Uterine smooth muscle cell (primary cell): Measurements from ENCODE around the gene CCDC9B. TPM values are rescaled to one million over a fixed set of nuclear protein-coding genes. Genes with fewer than 3 reads are reported as not detected.

Experiments used
- total RNA-seq: library from RNA; depleted of rRNA; stranded (reverse); fragments of >200 nt; gene quantifications from 2 replicates; pipeline ENCODE4 v1.2.3, GENCODE V29; 2014

Gene CCDC9B
- total RNA-seq: 32.9 and 46.2 TPM in 2 replicates

DNA sequence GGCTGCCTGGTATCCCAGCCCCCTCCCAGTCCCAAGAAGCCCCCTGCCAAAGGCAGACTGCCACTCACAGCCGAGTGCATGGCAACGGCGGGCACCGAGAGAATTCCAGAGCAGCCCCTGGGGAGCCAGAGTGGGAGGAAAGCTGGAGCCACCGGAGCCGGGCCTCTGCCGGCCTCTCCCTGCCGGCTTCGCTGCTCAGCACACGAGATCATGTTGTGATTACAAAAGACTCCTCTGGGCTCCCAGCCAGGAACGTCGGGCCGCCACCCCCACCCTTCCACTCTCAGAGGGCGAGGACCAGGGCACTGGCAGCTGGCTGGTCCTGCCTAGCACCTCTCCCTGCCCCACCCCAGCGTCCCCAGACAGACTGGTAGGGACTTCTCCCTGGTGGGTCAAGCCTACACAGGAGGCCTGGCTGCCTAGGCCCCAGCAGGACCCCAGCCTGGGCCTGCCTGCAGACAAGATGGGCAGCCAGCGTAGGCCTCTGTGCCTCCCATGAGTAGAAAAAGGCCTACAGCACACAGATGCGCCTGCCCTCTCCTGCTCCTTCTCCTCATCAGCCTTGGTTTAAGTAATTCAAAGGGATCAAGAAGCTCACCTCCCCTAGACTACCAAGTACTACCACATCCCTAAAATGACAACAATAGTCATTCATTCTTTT is at the start of gene CCDC9B:
TSS of gene CCDC9B (minus strand) at position 200 of the 661 bp plus-strand sequence. CDS start at position 80, 120 bp downstream.

DNA sequence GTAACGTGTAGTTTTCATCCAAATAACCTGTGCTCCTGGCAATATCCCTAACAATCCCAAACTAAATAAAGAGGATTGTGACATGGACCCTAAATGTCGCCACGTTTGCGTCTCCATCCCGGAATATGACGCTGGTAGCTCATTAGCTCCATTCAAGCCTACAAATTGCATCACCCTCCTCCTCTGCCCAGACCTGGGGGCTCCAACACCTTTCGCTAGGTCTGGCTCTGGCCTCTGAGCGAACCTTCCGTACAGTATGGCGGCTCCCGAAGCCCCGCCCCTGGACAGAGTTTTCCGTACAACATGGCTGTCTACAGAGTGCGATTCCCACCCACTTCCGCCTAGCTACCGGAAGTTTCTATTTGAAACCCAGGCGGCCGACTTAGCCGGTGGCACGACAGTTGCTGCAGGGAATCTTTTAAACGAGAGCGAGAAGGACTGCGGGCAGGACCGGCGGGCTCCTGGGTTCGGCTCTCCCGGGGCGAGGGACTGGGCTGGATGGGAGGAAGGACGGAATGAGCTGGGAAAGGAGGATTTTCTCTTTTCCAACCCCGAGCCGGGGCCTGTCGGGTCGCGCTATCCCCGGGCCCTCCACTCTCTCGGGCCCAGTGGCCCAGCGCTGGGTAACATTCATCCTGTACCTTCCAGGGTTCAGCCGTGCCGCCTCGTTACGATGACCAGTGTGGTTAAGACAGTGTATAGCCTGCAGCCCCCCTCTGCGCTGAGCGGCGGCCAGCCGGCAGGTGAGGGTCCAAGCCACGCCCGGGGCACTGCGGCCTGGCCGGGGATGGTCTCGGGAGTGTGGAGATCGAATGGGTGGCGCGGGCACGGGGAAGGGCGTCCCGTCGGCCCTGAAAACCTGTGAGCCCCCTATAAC is 42.1 kb upstream of the CCDC9B start, which contains the start of gene KNSTRN:
TSS of gene KNSTRN (plus strand) at position 142 of the 877 bp plus-strand sequence. CDS start at position 257, 115 bp downstream.

DNA sequence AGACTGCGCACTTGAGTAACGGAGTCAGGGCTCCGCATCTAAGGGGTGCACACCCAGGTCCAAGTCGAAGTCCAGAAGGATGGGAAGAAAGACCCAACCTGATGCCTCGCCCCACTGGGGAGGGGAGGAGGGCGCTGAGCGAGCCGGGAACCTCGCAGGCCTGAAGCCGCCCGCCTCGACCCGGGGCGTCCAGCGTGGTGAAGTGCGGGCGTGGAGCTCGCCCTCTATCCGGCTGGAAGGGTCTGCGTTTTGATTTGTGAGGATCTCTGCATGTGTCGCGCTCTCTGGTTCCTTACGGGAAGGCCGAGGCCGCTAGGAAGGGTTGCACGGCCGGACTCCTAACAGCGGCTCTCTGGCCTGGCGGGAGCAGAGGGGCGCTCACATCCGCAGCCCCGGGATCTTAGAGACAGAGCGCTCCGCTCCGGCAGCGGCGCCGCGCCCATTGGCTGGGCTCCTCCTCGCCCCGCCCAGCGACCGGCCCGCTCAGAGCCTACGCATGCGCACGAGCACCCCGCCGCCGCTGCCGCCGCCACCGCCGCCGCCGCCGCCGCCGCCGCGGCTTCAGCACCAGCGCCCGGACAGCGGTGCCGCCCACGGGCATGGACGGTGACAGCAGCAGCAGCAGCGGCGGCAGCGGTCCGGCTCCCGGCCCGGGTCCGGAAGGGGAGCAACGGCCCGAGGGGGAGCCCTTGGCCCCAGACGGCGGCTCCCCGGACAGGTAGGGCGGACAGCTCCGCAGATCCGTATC is 17.2 kb upstream of the CCDC9B start, which contains the start of gene DISP2:
TSS of gene DISP2 (plus strand) at position 497 of the 748 bp plus-strand sequence. CDS start at position 600, 103 bp downstream.

DNA sequence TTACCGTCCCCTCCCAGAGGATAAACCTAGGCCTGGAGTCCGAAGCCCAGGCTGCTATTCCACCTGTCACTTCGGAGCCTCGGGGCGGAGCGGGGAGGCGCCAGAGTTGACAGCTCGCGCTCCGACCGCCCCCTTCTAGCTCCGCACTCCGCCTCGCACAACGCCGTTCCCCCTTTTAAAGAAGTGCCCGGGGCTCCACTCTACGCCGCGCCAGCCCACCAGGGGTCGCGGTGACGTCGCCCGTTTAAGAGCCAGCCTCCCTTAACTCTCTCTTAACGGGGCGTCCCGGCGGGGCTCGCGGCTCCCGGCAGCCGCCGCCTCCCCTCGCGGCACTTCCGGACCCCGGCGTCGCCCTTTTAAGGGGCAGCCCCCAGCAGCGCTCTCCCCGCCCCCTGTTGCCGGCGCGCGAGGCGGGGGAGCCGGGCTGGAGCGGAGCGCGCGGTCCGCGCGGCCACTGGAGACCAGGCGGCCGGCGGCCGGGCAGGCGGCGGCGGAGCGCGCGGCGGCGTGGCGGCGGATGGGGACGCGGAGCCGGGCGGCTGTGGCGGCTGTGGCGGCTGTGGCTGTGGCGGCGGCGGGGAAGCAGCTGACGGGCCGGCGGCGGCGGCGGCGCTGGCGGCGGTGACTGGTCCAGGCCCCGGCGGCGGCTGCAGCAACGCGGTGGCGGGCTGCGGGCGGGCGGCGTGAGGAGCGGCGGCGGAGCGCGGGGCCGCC is 17.3 kb downstream of the CCDC9B start, which contains the start of gene INAFM2:
TSS of gene INAFM2 (plus strand) at position 454 of the 714 bp plus-strand sequence. CDS start 364 bp downstream, outside the sequence.

DNA sequence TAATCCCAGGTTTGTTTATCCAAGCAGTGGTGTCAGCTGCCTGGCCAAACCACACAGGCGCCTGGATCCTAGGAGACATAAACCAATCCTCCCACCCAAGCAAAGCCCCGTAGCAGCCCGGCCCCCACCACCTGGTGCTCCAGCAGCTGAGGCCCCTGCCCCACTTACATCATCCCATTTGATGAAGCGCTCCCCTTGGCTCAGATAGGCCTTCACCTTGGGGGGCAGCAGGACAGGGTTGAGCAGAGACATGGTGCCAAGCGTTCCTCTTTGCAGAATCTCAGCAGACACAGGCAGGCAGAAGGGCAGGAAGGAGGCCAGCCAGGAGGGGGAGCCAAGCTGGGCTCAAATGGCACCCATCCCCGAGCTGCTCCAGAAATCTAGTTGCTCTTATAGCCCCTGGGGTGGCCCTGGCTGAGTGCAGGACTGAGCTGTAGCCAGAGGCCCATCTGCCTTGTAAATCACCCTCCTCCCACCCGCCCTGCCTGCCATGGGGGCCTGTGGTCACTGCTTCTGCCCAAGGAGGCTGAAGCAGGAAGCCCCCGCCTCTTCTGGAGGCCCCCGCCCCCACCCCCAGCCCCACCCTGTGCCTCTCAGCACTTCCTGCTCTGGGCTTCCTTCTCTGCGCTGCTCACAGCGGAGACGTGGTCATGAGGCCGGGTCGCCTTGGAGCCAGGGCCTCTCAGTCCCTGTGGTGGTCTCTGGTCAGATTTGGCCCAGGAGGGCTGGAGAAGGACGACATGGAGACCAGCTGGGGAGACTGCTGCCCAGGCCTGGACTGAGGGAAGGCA is 33.1 kb downstream of the CCDC9B start, which contains the start of gene PLCB2:
TSS of gene PLCB2 (minus strand) at position 515 of the 791 bp plus-strand sequence. CDS start at position 252, 263 bp downstream.

DNA sequence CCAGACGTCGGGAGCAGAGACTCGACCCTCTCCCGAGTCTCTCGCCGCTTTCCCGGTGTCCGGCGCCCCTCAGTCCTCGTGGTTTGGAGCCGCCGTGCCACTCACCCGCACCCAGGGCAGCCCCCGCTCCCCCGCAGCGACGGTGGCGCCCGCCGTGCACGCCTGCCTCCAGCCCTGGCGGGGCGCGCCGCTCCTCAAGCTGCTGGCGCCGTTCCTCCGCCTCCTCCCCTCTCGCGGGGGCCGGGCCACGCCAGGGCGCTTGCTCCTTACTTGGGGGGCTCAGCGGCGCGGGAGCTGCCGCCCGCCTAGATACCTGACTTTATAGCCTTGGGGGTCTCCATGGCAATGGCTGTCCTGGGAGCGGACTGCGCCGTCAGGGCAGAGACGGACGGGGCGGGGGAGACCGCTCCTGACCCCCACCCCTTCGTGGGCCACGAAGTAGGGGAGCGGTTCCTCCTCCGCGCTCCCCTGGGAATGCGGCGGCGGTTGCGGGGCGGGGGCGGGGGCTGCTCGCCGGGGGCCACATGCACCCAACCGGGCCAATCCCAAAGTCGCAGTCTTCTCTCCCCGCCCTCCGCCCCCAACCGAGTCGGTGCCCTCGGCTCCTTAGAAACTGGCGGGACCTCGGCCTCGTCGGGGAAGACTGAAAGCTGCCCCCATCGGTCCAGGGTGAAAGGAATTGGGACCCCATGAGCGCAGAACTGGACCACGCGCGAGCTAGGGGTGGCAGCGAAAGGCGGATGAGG is 57.7 kb downstream of the CCDC9B start, which contains the start of gene ANKRD63:
TSS of gene ANKRD63 (minus strand) at position 196 of the 746 bp plus-strand sequence. CDS start 478 bp downstream, outside the sequence.

Other genes starting within 250 kb of the CCDC9B start
- 2.4 and 3.1 TPM in 2 replicates for gene BMF, start 232.1 kb downstream of the CCDC9B start, total RNA-seq
- gene BUB1B, start 179.9 kb downstream of the CCDC9B start, total RNA-seq: 16.2 and 64.9 TPM in 2 replicates
- gene PAK6, start 101.9 kb downstream of the CCDC9B start, total RNA-seq: under 0.01 TPM in 2 replicates
- gene ANKRD63, start 57.9 kb downstream of the CCDC9B start, total RNA-seq: not detected in 2 replicates
- 0.12 and 0.66 TPM in 2 replicates for gene PLCB2, start 33.0 kb downstream of the CCDC9B start, total RNA-seq
- gene INAFM2, start 17.2 kb downstream of the CCDC9B start, total RNA-seq: 8.7 and 10.1 TPM in 2 replicates
- not detected in 2 replicates for gene PHGR1, start 10.1 kb upstream of the CCDC9B start, total RNA-seq
- under 0.01 and 0.12 TPM in 2 replicates for gene DISP2, start 17.3 kb upstream of the CCDC9B start, total RNA-seq
- 45.1 and 118 TPM in 2 replicates for gene KNSTRN, start 41.8 kb upstream of the CCDC9B start, total RNA-seq
- gene IVD, start 64.9 kb upstream of the CCDC9B start, total RNA-seq: 46.3 and 60.2 TPM in 2 replicates
- 7.3 and 8.5 TPM in 2 replicates for gene BAHD1, start 100.0 kb upstream of the CCDC9B start, total RNA-seq
- 8.5 and 11.0 TPM in 2 replicates for gene CHST14, start 130.0 kb upstream of the CCDC9B start, total RNA-seq
- gene CCDC32, start 224.1 kb upstream of the CCDC9B start, total RNA-seq: 18.2 and 19.1 TPM in 2 replicates
- gene RPUSD2, start 228.4 kb upstream of the CCDC9B start, total RNA-seq: 14.0 and 18.0 TPM in 2 replicates